ENCODE measurements around the gene APIP.

GRCh38 chr11:34904421-34904955 is 11.7 kb downstream of the APIP start:
- no peak for TF ChIP-seq FOXA1 (IDR thresholded peaks at IDR 0.05)
- no peak for TF ChIP-seq BHLHE40 (IDR thresholded peaks at IDR 0.05; ENCODE audit: borderline replicate concordance)
- TF ChIP-seq SP1 (IDR thresholded peaks at IDR 0.05), result no peak

Measured in HEK293T (cell line).